HepG2 (cell line): ENCODE measurements around the gene FAM124B. TPM values are rescaled to one million over a fixed set of nuclear protein-coding genes. Genes with fewer than 3 reads are reported as not detected.

ENCODE experiments used
- ATAC-seq: fragments of 200-7000 bp; cut with Tn5 transposase; 3 replicates; pipeline ENCODE4 v1.9.1; 2020; ENCODE audit warnings: mild to moderate bottlenecking, moderate library complexity
- BruUV-seq: library from RNA; stranded (reverse); fragments of 400-500 nt; replicated peaks from 2 replicates; lab custom pipeline; 2021; lab: Mats Ljungman, UMichigan
- CTCF ChIA-PET: fragments of 300-600 bp; formaldehyde crosslinking; extraction: SDS; loops from one replicate; lab custom pipeline; 2021; ENCODE audit warnings: low total read pairs, inconsistent platforms, low intra/inter-chr PET ratio; lab: Yijun Ruan, JAX
- POLR2A ChIA-PET: fragments of 350-600 bp; sonication (Branson Sonifier 250); formaldehyde crosslinking; loops from one replicate; lab custom pipeline; 2020; ENCODE audit warnings: antibody characterized with exemption, inconsistent platforms; lab: Yijun Ruan, JAX
- DNase-seq: peaks from one replicate; pipeline ENCODE4 v3.0.0-alpha.2; 2015; ENCODE audit warnings: low spot score
- FAIRE-seq: peaks from 3 replicates; lab custom pipeline; 2011; peaks lifted over from hg19 to GRCh38; lab: Jason Lieb, UNC
- H2AFZ ChIP-seq: one replicate; pipeline ENCODE4 v1.6.1; 2011; ENCODE audit warnings: low read length, inconsistent platforms
- H3K27ac ChIP-seq: fragments of 300-600 bp; 3 replicates; pipeline ENCODE4 v1.8.0; 2011; ENCODE audit warnings: mixed run types, mild to moderate bottlenecking, mixed read lengths, low read length, inconsistent platforms; ENCODE audit not compliant: insufficient read depth; ENCODE audit errors: extremely low read length
- H3K27me3 ChIP-seq, 2 experiments: fragments of 200-600 bp in 1 of 2; 2 replicates in 1 of 2; 3 replicates in 1 of 2; pipeline versions ENCODE4 v1.6.0 to v1.8.0; 2011; ENCODE audit warnings: low read length in 2 of 2, mild to moderate bottlenecking in 2 of 2, moderate library complexity in 2 of 2, inconsistent platforms in 1 of 2; ENCODE audit not compliant: insufficient read depth in 2 of 2, control insufficient read depth in 1 of 2
- H3K36me3 ChIP-seq, 2 experiments: fragments of 200-600 bp in 1 of 2; replicated peaks in 1 of 2; 2 replicates in 1 of 2; 3 replicates in 1 of 2; pipeline versions ENCODE4 v1.5.1 to v1.8.0; 2011; ENCODE audit warnings: low read length in 2 of 2, inconsistent platforms in 1 of 2; ENCODE audit not compliant: insufficient read depth in 2 of 2, control insufficient read depth in 1 of 2
- H3K4me1 ChIP-seq: 2 replicates; pipeline ENCODE4 v1.5.1; 2012; ENCODE audit warnings: low read length, inconsistent platforms; ENCODE audit not compliant: insufficient read depth
- H3K4me2 ChIP-seq: 2 replicates; pipeline ENCODE4 v1.6.0; 2011; ENCODE audit warnings: low read depth, low read length, inconsistent platforms
- H3K4me3 ChIP-seq, 3 experiments: fragments of 200-600 bp in 1 of 3; sonication (generic), shearing (Covaris generic) in 1 of 3; replicated peaks in 1 of 3; 2 replicates each; pipeline ENCODE4 v1.5.1; 2011 to 2016; ENCODE audit warnings: low read length in 3 of 3, inconsistent platforms in 2 of 3, low read depth in 2 of 3, mild to moderate bottlenecking in 2 of 3, control low read depth in 1 of 3, mixed read lengths in 1 of 3; ENCODE audit not compliant: insufficient read depth in 1 of 3
- H3K79me2 ChIP-seq: one replicate; pipeline ENCODE4 v1.6.1; 2011; ENCODE audit warnings: low read length, inconsistent platforms; ENCODE audit not compliant: insufficient read depth
- H3K9ac ChIP-seq: 2 replicates; pipeline ENCODE4 v1.6.0; 2011; ENCODE audit warnings: mild to moderate bottlenecking, low read depth, low read length, inconsistent platforms; ENCODE audit not compliant: insufficient read depth
- H3K9me3 ChIP-seq: 2 replicates; pipeline ENCODE4 v1.5.1; 2012; ENCODE audit warnings: mild to moderate bottlenecking, low read length
- H4K20me1 ChIP-seq: 2 replicates; pipeline ENCODE4 v1.6.0; 2011; ENCODE audit warnings: inconsistent platforms, mild to moderate bottlenecking, low read length, moderate library complexity; ENCODE audit not compliant: insufficient read depth
- BRD4 ChIP-seq: sonication (generic); formaldehyde crosslinking; IDR thresholded peaks from 2 replicates; pipeline ENCODE4 v1.4.0; 2020; ENCODE audit warnings: missing genetic modification reagents
- JARID2 ChIP-seq: sonication (generic); formaldehyde crosslinking; IDR thresholded peaks from 2 replicates; pipeline ENCODE4 v1.8.1; 2023; ENCODE audit warnings: missing genetic modification reagents, inconsistent platforms; ENCODE audit not compliant: insufficient replicate concordance
- MAFF ChIP-seq: IDR thresholded peaks from 2 replicates; pipeline ENCODE4 v1.6.1; 2011; ENCODE audit warnings: low read depth, low read length, improper control_type of control experiment
- MAFK ChIP-seq, 2 experiments: IDR thresholded peaks in 1 of 2; conservative IDR thresholded peaks in 1 of 2; 2 replicates each; pipeline ENCODE4 v1.6.1; 2011; ENCODE audit warnings: improper control_type of control experiment in 2 of 2, low read length in 2 of 2
- USF2 ChIP-seq, 2 experiments: sonication (generic) in 1 of 2; formaldehyde crosslinking in 1 of 2; IDR thresholded peaks; 2 replicates each; pipeline versions ENCODE4 v1.5.1 to v1.6.1; 2011 to 2020; ENCODE audit warnings: borderline replicate concordance in 1 of 2, low read depth in 1 of 2, low read length in 1 of 2, mild to moderate bottlenecking in 1 of 2, missing genetic modification reagents in 1 of 2, moderate library complexity in 1 of 2
- ZSCAN25 ChIP-seq: sonication (generic); formaldehyde crosslinking; IDR thresholded peaks from 2 replicates; pipeline ENCODE4 v1.8.0; 2022; ENCODE audit warnings: mild to moderate bottlenecking, missing genetic modification reagents
- WGBS: methylation state at CpG from one replicate; pipeline ENCODE4 v1.1.6; 2017; ENCODE audit warnings: low lambda C conversion rate; 5-methylcytosine and 5-hydroxymethylcytosine counted together
- in situ Hi-C: cut with HindIII; loops from 2 replicates; pipeline ENCODE4 v1.10.0; 2017; ENCODE audit warnings: low pct_unique_long_range_greater_than_20kb; ENCODE audit not compliant: extremely low pct_ligation_motif_present
- intact Hi-C: fragments of 100-400 bp; cut with micrococcal nuclease; formaldehyde crosslinking; loops from one replicate; pipeline ENCODE4 v1.10.0; 2022; ENCODE audit not compliant: unreplicated experiment
- polyA plus RNA-seq, 8 experiments: library from polyadenylated mRNA; depleted of rRNA in 3 of 8; stranded (reverse) in 7 of 8; unstranded in 1 of 8; fragments of >200 nt; fragmentation: Illumina TruSeq in 4 of 8; extraction: Trizol in 4 of 8; gene quantifications; 2 replicates each; pipeline versions ENCODE4 v1.2.1 to v1.2.3, GENCODE V29; 2011 to 2016; ENCODE audit warnings: low read depth in 4 of 8, missing spikeins in 1 of 8, mixed read lengths in 1 of 8; ENCODE audit not compliant: insufficient read depth in 1 of 8
- total RNA-seq, 5 experiments: library from RNA; depleted of rRNA; stranded (reverse); fragments of >200 nt; fragmentation: Illumina TruSeq; extraction: Trizol; gene quantifications; 2 replicates each; pipeline ENCODE4 v1.2.3, GENCODE V29; 2016; ENCODE audit warnings: low read depth in 1 of 5

FAM124B gene
- total and polyA plus RNA-seq, 2 of the 13 experiments (the other 11 are each of a cell fraction or from before 2014, with no cell fraction given) = not detected

DNA sequence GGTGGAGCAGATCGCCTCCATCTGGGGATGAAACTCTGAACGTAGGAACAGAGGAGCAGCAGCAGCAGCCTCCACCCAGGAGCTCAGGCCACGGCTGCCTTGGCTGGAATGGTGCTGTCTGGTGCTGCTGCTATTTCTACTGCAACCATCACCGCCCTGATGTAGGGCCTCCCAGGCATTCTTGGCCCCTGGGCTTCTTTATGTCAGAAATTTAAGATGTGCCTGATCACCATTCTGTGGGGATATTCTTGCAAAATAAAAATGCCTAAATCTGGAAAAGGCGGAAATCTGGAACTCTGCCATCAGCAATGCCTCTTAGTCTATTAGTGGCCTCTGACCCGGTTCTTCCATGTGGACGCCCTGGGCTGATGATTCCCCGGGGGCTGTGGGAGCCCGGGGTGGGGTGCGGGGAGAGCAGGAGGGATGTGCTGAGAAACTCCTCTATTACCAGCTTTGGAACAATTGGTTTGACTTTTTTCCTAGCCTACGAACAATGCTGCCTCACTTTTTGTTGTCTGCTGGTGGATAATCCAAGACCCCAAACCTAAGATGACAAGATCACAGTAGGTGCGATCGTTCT, 47.2 kb downstream of the FAM124B start (continued):
- TF ChIP-seq JARID2 = no peak
- TF ChIP-seq ZSCAN25 (CRISPR knock-in tag) = no peak
- no peak for TF ChIP-seq BRD4 (CRISPR knock-in tag)
- TF ChIP-seq, all 625 proteins: peak for 0

DNA sequence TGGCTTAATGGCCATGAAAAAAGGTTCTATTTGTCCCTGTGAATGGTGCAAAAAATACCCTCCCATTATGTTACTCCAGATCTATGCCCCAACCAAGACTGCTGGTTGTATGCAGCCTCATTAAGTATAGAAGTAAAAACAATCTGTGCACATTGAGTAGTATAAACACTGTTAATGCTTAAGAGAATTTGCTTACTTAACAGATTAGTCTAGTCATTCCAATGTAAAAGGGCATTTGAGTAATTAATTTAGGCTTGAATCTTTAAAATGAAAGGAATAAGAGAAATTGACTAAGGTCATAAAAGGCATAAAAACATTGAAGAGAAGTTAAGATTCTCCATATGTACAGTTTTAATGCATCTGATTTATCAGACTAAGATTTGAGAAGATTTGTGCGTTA, 51.2 kb downstream of the FAM124B start:
- Histone ChIP-seq H3K9me3 (no peaks in the 10 kb centered on the region), H4K20me1 (no peaks in the 10 kb centered on the region), H3K4me1 (no peaks in the 10 kb centered on the region), H3K4me2 (no peak overlapping the region), H3K9ac (no peak overlapping the region), H3K27ac (no peak overlapping the region), H3K36me3 (no peaks in the 10 kb centered on the region), H3K27me3 (peaks cover 0 to 11% of the 10 kb centered on the region in 2 experiments; a peak in 2 of 5 replicates), H3K79me2 (no peaks in the 10 kb centered on the region), H2AFZ (no peak overlapping the region), H3K4me3 (no peak overlapping the region)
- WGBS = 19% methylated on average over 1 of the region's 1 CpG
- FAIRE-seq = no peak
- intact Hi-C loops = no loop called here
- ChIA-PET CTCF (no interaction called here), POLR2A (no interaction called here)
- no peak for ATAC-seq
- peak; percentile 56 to 63 for TF ChIP-seq MAFK (conservative IDR thresholded peaks at IDR 0.05 in 1 of 2, IDR thresholded peaks at IDR 0.05 in 1 of 2; ENCODE audit: low read length in 2 of 2)
- no peak for TF ChIP-seq USF2 (IDR thresholded peaks at IDR 0.05; ENCODE audit: low read depth, low read length)
- no peak for TF ChIP-seq USF2 (CRISPR knock-in tag; IDR thresholded peaks at IDR 0.05; ENCODE audit: borderline replicate concordance)
- 0 out of 2 replicates have a peak, but pooled peaks have one; percentile 47 for TF ChIP-seq MAFF
- BruUV-seq = no TSS peak
- no peak for DNase-seq
- in situ Hi-C loops = loop anchor here (25.0 kb wide), 1 partner anchor 1312 kb away; no protein-coding TSS in a partner anchor
